Stimulated activated CD8-positive, alpha-beta memory T cell treated with anti-CD3 and anti-CD28 coated beads, Interleukin-7, amount 100 ng/mL, for 1 hour (primary cell): ENCODE measurements around the gene MYEOV.

Experiments
- DNase-seq, 2 donors: peaks; one replicate each; pipeline ENCODE4 v3.0.0-alpha.2; 2020; ENCODE audit warnings: low read depth in 2 of 2

The MYEOV gene

GRCh38 chr11:69293819-69294505 is at the start of gene MYEOV:
Gene MYEOV, plus strand, starts transcription at chr11:69294155. Its CDS starts 1,200 bp downstream, at chr11:69295355.
- DNase-seq, result no peak

DNA sequence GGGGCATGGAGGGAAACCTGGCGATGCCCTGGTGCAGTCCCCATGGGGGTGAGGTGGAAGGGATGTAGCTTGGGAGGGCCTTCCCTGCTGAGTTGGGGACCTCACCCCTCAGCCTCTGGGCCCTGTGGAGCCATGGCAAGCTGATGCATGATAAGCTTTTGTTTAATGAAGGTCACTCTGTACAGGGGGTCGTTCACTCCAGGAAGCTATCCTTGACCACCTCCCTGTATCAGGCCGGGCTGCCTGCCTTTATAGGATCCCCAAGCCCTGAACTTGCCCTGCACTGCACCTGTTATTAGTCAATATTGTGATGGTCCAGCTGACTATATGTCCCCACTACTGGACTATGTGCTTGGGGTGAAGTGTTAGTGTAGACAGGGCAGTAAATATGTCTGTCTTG is 49.7 kb upstream of the MYEOV start:
- DNase-seq, result no peak

- DNase-seq, result no peak
Observed at GRCh38 chr11:69245041-69245440, 48.9 kb upstream of the MYEOV start.

DNA sequence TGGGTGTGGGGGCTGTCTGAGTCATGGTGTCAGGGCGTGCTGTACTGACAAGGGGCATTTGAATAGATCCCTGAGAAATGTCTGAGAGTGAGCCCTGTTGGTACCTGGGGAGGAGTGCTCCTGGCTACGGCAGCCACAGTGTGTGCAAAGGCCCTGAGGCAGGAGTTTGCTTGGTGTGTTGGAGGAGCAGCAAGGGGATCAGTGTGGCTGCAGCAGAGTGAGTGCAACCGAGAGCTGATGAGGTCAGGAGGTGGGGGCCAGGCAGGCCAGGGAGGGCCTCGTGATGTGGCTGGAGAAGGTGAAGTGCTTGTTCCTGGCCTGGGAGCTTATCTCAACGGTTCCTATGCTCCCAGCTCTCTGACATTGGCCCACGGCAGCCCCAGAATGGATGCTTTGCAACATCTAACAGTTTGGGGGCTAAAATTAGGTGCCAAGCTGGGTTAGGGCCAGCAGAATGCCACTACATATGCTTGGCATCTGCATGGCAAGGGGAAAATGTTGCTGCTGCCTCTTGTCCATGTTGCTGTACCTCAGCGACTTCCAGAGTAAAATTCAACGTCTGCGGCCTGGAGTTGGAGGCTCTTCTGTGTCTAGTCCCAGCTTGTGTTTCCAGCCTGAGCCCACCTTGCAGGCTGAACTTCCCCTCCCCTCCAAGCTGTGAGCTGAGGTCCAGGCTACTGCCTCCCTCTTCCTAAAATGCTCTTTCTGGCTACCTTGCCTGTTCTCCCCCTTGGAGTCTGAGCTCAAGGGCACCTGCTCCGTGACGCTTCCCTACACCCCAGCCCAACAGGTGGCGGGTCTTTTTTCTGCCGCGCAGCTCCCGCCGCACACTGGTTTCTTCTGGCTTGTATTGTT is 48.2 kb upstream of the MYEOV start:
- DNase-seq, result no peak

GRCh38 chr11:69249311-69250185 is 44.4 kb upstream of the MYEOV start:
- DNase-seq, result no peak

GRCh38 chr11:69250186-69251056 is 43.5 kb upstream of the MYEOV start:
- DNase-seq, result no peak

DNA sequence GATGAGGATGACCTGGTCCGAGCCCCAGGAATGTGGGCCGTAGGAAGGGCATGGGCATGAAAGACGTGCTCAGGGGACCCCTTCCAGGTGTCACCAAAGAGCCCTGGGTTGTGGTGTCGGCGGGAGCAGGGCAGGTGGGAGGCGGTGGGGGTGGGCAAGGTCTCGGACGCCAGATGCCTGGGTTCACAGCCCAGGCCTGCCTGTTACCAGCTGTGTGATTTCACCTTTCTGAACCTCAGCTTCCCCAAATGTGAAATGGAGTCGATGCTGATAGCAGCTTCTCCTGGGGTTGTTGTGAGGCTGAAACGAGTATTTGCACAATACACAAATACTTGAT is 42.9 kb upstream of the MYEOV start:
- DNase-seq, result no peak

- no peak for DNase-seq
Observed at GRCh38 chr11:69251639-69252489, 42.1 kb upstream of the MYEOV start.

DNA sequence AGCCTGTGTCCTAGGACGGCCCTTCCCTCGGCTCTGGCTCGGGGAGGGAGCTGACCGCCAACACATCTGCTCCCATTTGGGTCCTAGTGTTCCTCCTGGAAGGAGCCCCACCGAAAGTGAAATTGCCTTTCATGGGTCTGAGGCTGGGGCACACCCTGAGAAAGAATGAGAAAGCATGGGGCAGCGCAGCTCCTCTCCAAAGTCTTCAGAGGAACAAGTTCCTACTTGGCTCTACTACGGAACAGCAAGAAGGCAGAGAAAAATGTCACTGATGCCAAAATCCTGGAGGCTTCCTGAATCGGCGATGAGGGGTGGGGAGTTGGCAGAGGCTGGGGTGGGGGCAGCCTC is 41.5 kb upstream of the MYEOV start:
- DNase-seq, result no peak

DNA sequence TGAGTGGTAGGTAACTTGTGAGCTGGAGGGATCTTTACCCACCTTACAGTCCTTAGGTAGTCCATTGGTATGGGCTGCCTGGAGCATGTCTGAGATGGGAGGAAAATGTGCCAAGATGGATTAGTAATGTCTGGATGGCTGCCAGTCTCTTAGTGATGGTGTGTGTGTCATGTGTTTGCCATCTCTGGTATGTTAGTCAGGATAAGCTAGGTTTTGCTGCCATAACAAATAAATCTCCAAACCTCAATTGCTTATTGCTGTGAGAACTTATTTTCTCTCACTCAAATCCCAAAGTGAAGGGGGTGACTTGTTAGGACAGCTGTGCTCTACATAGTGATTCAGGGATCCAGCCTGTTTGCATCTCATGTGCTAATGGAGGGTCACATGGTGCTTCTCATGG is 40.9 kb upstream of the MYEOV start:
- no peak for DNase-seq

DNA sequence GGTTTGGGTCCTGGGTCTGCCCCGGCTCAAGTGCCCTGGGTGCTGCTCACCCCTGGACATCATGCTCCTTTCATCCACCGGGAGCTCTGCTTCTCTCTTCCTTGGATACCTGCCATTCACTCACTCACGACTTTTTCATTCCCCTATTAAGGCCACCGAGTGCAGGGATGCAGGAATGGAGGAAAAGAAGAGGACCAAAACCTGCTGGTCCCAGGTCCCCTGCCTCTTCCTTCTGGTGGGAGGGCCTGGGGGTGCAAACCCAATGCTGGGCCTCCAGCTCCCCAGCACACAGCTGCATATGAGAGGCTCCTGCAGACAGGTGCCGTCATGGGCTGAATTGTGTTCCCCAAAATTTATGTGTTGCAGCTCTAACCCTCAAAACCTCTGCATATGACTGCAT is 36.8 kb upstream of the MYEOV start:
- no peak for DNase-seq

- no peak for DNase-seq
Observed at GRCh38 chr11:69257838-69258658, 35.9 kb upstream of the MYEOV start.

- no peak for DNase-seq
Observed at GRCh38 chr11:69259096-69259495, 34.9 kb upstream of the MYEOV start.

DNA sequence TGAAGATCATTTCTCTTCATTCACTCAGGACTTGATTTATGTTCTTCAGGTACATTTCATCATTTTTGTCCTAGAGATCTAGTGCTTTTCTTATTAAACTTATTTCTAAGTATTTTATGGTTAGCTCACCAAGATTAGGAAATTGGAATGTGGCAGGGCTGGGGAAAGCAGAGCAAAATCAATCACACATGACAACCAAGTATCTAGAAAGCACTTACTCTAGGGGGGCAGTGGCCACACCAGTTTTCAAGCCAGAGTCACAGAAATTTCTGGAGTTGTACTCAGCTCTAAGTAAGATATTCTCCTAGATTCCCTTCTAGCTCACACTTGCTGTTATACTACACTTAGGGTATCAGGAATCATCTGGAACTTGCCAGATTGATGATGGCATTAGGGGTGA is 33.3 kb upstream of the MYEOV start:
- no peak for DNase-seq

DNA sequence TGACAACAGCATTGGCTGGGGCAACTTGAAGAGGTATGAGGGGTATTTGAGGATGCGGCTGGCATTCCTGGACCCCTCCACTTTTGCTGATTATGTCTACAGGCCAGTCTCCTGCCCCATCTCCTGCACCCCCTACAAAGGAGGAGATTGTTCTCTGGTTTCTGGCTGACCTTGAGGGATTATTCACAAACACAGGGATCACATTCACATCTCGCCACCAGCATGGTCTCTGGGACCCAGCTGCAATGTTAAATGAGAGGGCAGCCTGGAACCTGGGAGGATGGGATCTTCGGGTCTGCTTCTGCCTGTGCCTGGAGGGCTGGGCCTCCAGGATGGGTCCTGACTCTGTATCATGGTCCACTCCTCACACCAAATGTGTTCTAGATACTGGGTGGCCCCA is 32.8 kb upstream of the MYEOV start:
- DNase-seq, result no peak

DNA sequence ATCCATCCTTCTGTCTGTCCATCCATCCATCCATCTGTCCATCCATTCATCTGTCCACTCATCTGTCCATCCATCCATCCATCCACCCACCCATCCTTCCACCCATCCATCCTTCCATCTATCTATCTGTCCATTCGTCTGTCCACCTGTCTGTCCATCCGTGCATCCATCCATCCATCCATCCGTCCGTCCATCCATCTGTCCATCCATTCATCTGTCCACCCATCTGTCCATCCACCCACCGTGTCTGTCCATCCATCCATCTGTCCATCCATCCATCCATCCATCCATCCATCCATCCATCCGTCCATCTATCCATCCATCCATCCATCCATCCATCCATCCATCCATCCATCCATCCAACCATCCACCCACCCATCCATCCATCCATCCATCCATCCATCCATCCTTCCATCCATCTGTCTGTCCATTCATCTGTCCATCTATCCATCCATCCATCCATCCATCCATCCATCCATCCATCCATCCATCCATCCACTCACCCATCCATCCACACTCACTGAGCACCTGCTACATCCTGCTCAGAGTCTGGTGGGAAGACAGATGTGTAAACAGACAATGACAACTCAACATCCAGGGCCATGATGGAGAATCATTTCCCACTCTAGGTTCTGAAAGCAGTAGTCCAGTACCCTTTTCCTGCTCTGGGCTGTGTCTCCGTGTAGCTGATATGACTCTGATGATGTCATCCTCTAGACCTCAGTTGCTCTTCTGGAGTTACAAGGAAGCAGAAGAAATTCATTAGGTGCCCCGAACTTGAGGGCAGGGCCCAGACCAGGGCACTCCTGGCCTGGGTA is 30.8 kb upstream of the MYEOV start:
- DNase-seq, result no peak

GRCh38 chr11:69263736-69264052 is 30.3 kb upstream of the MYEOV start:
- no peak for DNase-seq

DNA sequence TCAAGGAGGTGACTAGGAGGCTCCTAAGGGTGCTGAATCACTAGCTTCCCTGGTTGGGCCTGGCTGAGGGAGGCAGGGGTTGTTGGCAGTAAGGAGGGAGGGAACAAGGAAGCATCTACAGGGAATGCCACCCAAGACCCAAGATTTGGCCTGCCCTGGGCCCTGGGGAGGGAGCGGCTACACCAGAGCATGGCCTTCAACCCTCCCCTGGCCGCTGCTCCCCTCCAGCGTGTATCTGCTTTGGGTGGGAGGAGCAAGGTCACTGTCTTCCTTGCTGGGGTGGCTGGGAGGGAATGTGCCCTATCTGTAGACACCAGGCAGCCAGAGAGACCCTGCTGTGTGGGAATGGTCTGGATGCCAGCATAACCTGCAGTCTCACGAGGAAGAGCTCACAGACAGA is 29.5 kb upstream of the MYEOV start:
- no peak for DNase-seq

GRCh38 chr11:69265210-69265609 is 28.7 kb upstream of the MYEOV start:
- DNase-seq, result no peak
